H1 (cell line): ENCODE data around the gene ZNF277. TPM values are rescaled to one million over a fixed set of nuclear protein-coding genes. Genes with fewer than 3 reads are reported as not detected.

Experiments
- CTCF ChIA-PET: fragments of 300-600 bp; sonication (Branson Sonifier 250); formaldehyde crosslinking; loops from one replicate; lab custom pipeline; 2021; ENCODE audit not compliant: partially characterized antibody; lab: Charles Lee
- POLR2A ChIA-PET: fragments of 300-600 bp; sonication (Branson Sonifier 250); formaldehyde crosslinking; loops from one replicate; lab custom pipeline; 2021; ENCODE audit warnings: inconsistent platforms; ENCODE audit not compliant: partially characterized antibody; lab: Charles Lee
- DNase-seq, 2 experiments: peaks; one replicate each; pipeline versions ENCODE4 v3.0.0 to v3.0.0-alpha.2; 2010 to 2022; ENCODE audit warnings: low spot score in 2 of 2, low read depth in 1 of 2, mixed read lengths in 1 of 2
- FAIRE-seq: peaks from 2 replicates; lab custom pipeline; 2011; peaks lifted over from hg19 to GRCh38; lab: Jason Lieb, UNC
- H2AFZ ChIP-seq: 2 replicates; pipeline ENCODE4 v1.8.1; 2012; ENCODE audit warnings: low read length, inconsistent platforms
- H2AK5ac ChIP-seq: 2 replicates; pipeline ENCODE4 v1.6.1; 2013; ENCODE audit warnings: low read depth, low read length
- H2BK120ac ChIP-seq: replicated peaks from 2 replicates; pipeline ENCODE3; 2013; ENCODE audit warnings: low read depth, low read length, inconsistent platforms
- H2BK12ac ChIP-seq: 2 replicates; pipeline ENCODE4 v1.6.1; 2013; ENCODE audit warnings: low read depth, low read length
- H2BK15ac ChIP-seq: 2 replicates; pipeline ENCODE4 v1.6.1; 2013; ENCODE audit warnings: low read length
- H2BK20ac ChIP-seq: 2 replicates; pipeline ENCODE4 v1.6.1; 2013; ENCODE audit warnings: low read length
- H2BK5ac ChIP-seq: 2 replicates; pipeline ENCODE4 v1.6.1; 2013; ENCODE audit warnings: low read depth, low read length
- H3K14ac ChIP-seq: 2 replicates; pipeline ENCODE4 v1.6.1; 2013; ENCODE audit warnings: inconsistent platforms; ENCODE audit not compliant: insufficient read length
- H3K18ac ChIP-seq: 2 replicates; pipeline ENCODE4 v1.6.1; 2013; ENCODE audit warnings: low read length; ENCODE audit errors: extremely low read depth
- H3K23ac ChIP-seq: 2 replicates; pipeline ENCODE4 v1.6.1; 2013; ENCODE audit warnings: inconsistent platforms; ENCODE audit not compliant: insufficient read length
- H3K23me2 ChIP-seq: 2 replicates; pipeline ENCODE4 v1.6.1; 2013; ENCODE audit warnings: low read depth, low read length
- H3K27ac ChIP-seq: 2 replicates; pipeline ENCODE4 v1.6.1; 2011; ENCODE audit warnings: low read depth, low read length, inconsistent platforms
- H3K27me3 ChIP-seq, 4 experiments: replicated peaks in 1 of 4; 1 replicate in 1 of 4; 2 replicates in 3 of 4; pipeline versions ENCODE4 v1.6.1 to v1.8.1; 2011 to 2013; ENCODE audit warnings: low read length in 3 of 4, mild to moderate bottlenecking in 3 of 4, inconsistent platforms in 2 of 4, mixed read lengths in 2 of 4, moderate library complexity in 1 of 4; ENCODE audit not compliant: control insufficient read depth in 3 of 4, insufficient read depth in 3 of 4; ENCODE audit errors: extremely low read depth in 1 of 4
- H3K36me3 ChIP-seq, 4 experiments: 2 replicates each; pipeline versions ENCODE4 v1.6.1 to v1.8.1; 2011 to 2013; ENCODE audit warnings: mild to moderate bottlenecking in 4 of 4, low read length in 3 of 4, moderate library complexity in 2 of 4, control low read depth in 1 of 4, inconsistent platforms in 1 of 4; ENCODE audit not compliant: insufficient read depth in 4 of 4, control insufficient read depth in 2 of 4
- H3K4ac ChIP-seq: replicated peaks from 2 replicates; pipeline ENCODE3; 2013; ENCODE audit warnings: low read length, low read depth, mixed read lengths, inconsistent platforms; ENCODE audit not compliant: insufficient read length
- H3K4me1 ChIP-seq, 4 experiments: replicated peaks in 1 of 4; 1 replicate in 1 of 4; 2 replicates in 3 of 4; pipeline versions ENCODE4 v1.6.1 to v1.8.1; 2011 to 2013; ENCODE audit warnings: low read length in 3 of 4, inconsistent platforms in 2 of 4, mixed read lengths in 1 of 4; ENCODE audit not compliant: insufficient read depth in 4 of 4, control insufficient read depth in 3 of 4
- H3K4me2 ChIP-seq, 2 experiments: 2 replicates each; pipeline versions ENCODE4 v1.6.1 to v1.8.1; 2011 to 2013; ENCODE audit warnings: low read depth in 2 of 2, low read length in 2 of 2, control low read depth in 1 of 2, inconsistent platforms in 1 of 2, mild to moderate bottlenecking in 1 of 2; ENCODE audit not compliant: insufficient read depth in 1 of 2
- H3K4me3 ChIP-seq, 4 experiments: fragments of 200-600, 300-600 bp in 1 of 4; sonication (generic), shearing (Covaris generic), sonication (Bioruptor Twin) in 1 of 4; 2 replicates each; pipeline versions ENCODE4 v1.5.1 to v1.8.1; 2011 to 2016; ENCODE audit warnings: low read length in 4 of 4, low read depth in 3 of 4, control low read depth in 2 of 4, inconsistent platforms in 2 of 4, mild to moderate bottlenecking in 2 of 4, mixed read lengths in 1 of 4, moderate library complexity in 1 of 4; ENCODE audit not compliant: insufficient read depth in 2 of 4; ENCODE audit errors: extremely low read depth in 1 of 4
- H3K56ac ChIP-seq: replicated peaks from 2 replicates; pipeline ENCODE3; 2013; ENCODE audit warnings: low read depth, mild to moderate bottlenecking, mixed read lengths, low read length, inconsistent platforms; ENCODE audit not compliant: insufficient read length
- H3K79me1 ChIP-seq: 2 replicates; pipeline ENCODE4 v1.6.1; 2013; ENCODE audit warnings: low read depth, low read length, control low read depth
- H3K79me2 ChIP-seq, 2 experiments: 2 replicates each; pipeline versions ENCODE4 v1.6.1 to v1.8.1; 2012 to 2013; ENCODE audit warnings: low read length in 2 of 2, mild to moderate bottlenecking in 2 of 2, inconsistent platforms in 1 of 2; ENCODE audit not compliant: insufficient read depth in 2 of 2, control insufficient read depth in 1 of 2
- H3K9ac ChIP-seq, 4 experiments: replicated peaks in 1 of 4; 1 replicate in 1 of 4; 2 replicates in 3 of 4; pipeline versions ENCODE4 v1.6.1 to v1.8.1; 2011 to 2013; ENCODE audit warnings: low read depth in 3 of 4, low read length in 3 of 4, control low read depth in 2 of 4, mild to moderate bottlenecking in 2 of 4, moderate library complexity in 2 of 4, inconsistent platforms in 1 of 4; ENCODE audit errors: extremely low read depth in 1 of 4
- H3K9me3 ChIP-seq, 2 experiments: 2 replicates each; pipeline versions ENCODE4 v1.6.1 to v1.8.1; 2012 to 2013; ENCODE audit warnings: mild to moderate bottlenecking in 2 of 2, moderate library complexity in 2 of 2, control low read depth in 1 of 2, inconsistent platforms in 1 of 2, low read depth in 1 of 2, low read length in 1 of 2, mixed read lengths in 1 of 2; ENCODE audit not compliant: insufficient read depth in 2 of 2
- H4K20me1 ChIP-seq, 2 experiments: replicated peaks in 1 of 2; 2 replicates each; pipeline versions ENCODE3 to v1.8.1; 2011 to 2013; ENCODE audit warnings: inconsistent platforms in 2 of 2, low read length in 2 of 2, mild to moderate bottlenecking in 1 of 2; ENCODE audit not compliant: insufficient read depth in 2 of 2, control insufficient read depth in 1 of 2
- H4K5ac ChIP-seq: 2 replicates; pipeline ENCODE4 v1.6.1; 2013; ENCODE audit warnings: low read length, low read depth, mixed read lengths, inconsistent platforms; ENCODE audit not compliant: insufficient read length
- H4K8ac ChIP-seq: 2 replicates; pipeline ENCODE4 v1.8.0; 2013; ENCODE audit warnings: mild to moderate bottlenecking, moderate library complexity, low read length, inconsistent platforms; ENCODE audit not compliant: insufficient read depth; ENCODE audit errors: extremely low read depth
- H4K91ac ChIP-seq: replicated peaks from 2 replicates; pipeline ENCODE3; 2013; ENCODE audit warnings: low read length, mixed read lengths, inconsistent platforms; ENCODE audit not compliant: insufficient read length
- CBX8 ChIP-seq: fragments of 300-800, 300-1000 bp; sonication (generic); IDR thresholded peaks from 2 replicates; pipeline ENCODE4 v1.7.1; 2016; ENCODE audit warnings: low read depth, low read length, borderline replicate concordance
- JUND ChIP-seq: IDR thresholded peaks from 2 replicates; pipeline ENCODE4 v1.6.1; 2011; ENCODE audit warnings: mild to moderate bottlenecking, improper control_type of control experiment, low read length
- RBBP5 ChIP-seq: IDR thresholded peaks from 2 replicates; pipeline ENCODE4 v1.7.1; 2012; ENCODE audit warnings: low read depth, mild to moderate bottlenecking, inconsistent platforms, low read length, moderate library complexity, borderline replicate concordance
- SP4 ChIP-seq: IDR thresholded peaks from 2 replicates; pipeline ENCODE4 v1.6.1; 2012; ENCODE audit warnings: low read length, inconsistent platforms
- WGBS, 2 experiments: shearing (Covaris generic) in 1 of 2; methylation state at CpG; one replicate each; pipeline versions ENCODE4 v1.1.6 to v1.1.7; 2013 to 2015; ENCODE audit warnings: low lambda C conversion rate in 2 of 2, mixed read lengths in 2 of 2, inconsistent platforms in 1 of 2, low coverage in 1 of 2, missing lambda C conversion rate in 1 of 2; ENCODE audit not compliant: insufficient replicate concordance in 2 of 2, insufficient coverage in 1 of 2, insufficient read length in 1 of 2; ENCODE audit errors: extremely low coverage in 1 of 2, missing lambda C conversion rate in 1 of 2; 5-methylcytosine and 5-hydroxymethylcytosine counted together
- polyA plus RNA-seq, 7 experiments: library from polyadenylated mRNA; depleted of rRNA in 3 of 7; stranded (reverse) in 5 of 7; unstranded in 2 of 7; fragments of >200 nt in 5 of 7; fragments of 200-250 nt in 2 of 7; gene quantifications; 1 replicate in 5 of 7; 2 replicates in 1 of 7; 4 replicates in 1 of 7; pipeline versions ENCODE4 v1.2.1 to v1.2.3, GENCODE V29; 2011 to 2013; ENCODE audit warnings: missing spikeins in 2 of 7, mixed read lengths in 2 of 7
- total RNA-seq: library from RNA; stranded (reverse); fragmentation: NEBNext Ultra II Directional; extraction: Animal tissue kit (Norgen Biotek cat#: 25700); gene quantifications from 2 replicates; pipeline ENCODE4 v1.2.1, GENCODE V29; 2021

ZNF277 gene
- total and polyA plus RNA-seq, 2 of the 8 experiments (the other 6 are each of a cell fraction or from before 2014, with no cell fraction given): 5.1 to 21.7 TPM

GRCh38 chr7:112356596-112356995 is 150.1 kb downstream of the ZNF277 start:
- CTCF ChIA-PET: interaction anchor here (0.6 to 1.5 kb wide), 9 partner anchors 13 to 593 kb away, joined by 3 to 4 read pairs (median 3); no protein-coding TSS in a partner anchor
- H4K5ac ChIP-seq: no peak overlapping the region
- H3K23ac ChIP-seq: no peak overlapping the region
- H2BK120ac ChIP-seq: no peak overlapping the region
- TF ChIP-seq JUND (no peak), SP4 (no peak), CBX8 (no peak), RBBP5 (no peak)
- no peak overlapping the region for H3K18ac ChIP-seq
- FAIRE-seq (no peak), DNase-seq (no peak)
- no peaks in the 10 kb centered on the region for H3K79me1 ChIP-seq
- no peaks in the 10 kb centered on the region for H3K36me3 ChIP-seq
- H3K27me3 ChIP-seq: no peaks in the 10 kb centered on the region
- no peak overlapping the region for H2AK5ac ChIP-seq
- H3K9ac ChIP-seq: no peak overlapping the region
- 86% methylated on average over 2 of the region's 2 CpGs; no CpG with 5 or more reads in 1 of the 2 experiments for WGBS, 2 experiments
- no peaks in the 10 kb centered on the region for H3K4me1 ChIP-seq
- no peaks in the 10 kb centered on the region for H3K79me2 ChIP-seq
- no peak overlapping the region for H4K91ac ChIP-seq
- H3K9me3 ChIP-seq: peaks cover 0 to 5% of the 10 kb centered on the region in 2 experiments; a peak in 1 of 4 replicates
- H3K4me3 ChIP-seq: no peak overlapping the region
- POLR2A ChIA-PET: no interaction called here
- H2BK15ac ChIP-seq: no peak overlapping the region
- H4K20me1 ChIP-seq: no peaks in the 10 kb centered on the region
- no peak overlapping the region for H4K8ac ChIP-seq
- H3K4me2 ChIP-seq: no peak overlapping the region
- no peak overlapping the region for H3K27ac ChIP-seq
- H2BK20ac ChIP-seq: no peak overlapping the region
- H3K56ac ChIP-seq: no peak overlapping the region
- no peak overlapping the region for H2BK12ac ChIP-seq
- no peaks in the 10 kb centered on the region for H3K23me2 ChIP-seq
- H3K4ac ChIP-seq: no peak overlapping the region
- H2AFZ ChIP-seq: no peak overlapping the region
- H2BK5ac ChIP-seq: no peak overlapping the region
- no peak overlapping the region for H3K14ac ChIP-seq
